AG09309 (cell line): ENCODE data around the gene ABAT.

ENCODE experiments used
- DNase-seq: peaks from one replicate; pipeline ENCODE4 v3.0.0-alpha.2; 2010; ENCODE audit warnings: low read depth
- H3K4me3 ChIP-seq: 2 replicates; pipeline ENCODE4 v1.5.1; 2011; ENCODE audit warnings: mild to moderate bottlenecking, low read depth, low read length, moderate library complexity; ENCODE audit not compliant: control insufficient read depth
- TF ChIP-seq, protein P1 (sequence below): IDR thresholded peaks from 2 replicates; pipeline ENCODE4 v1.5.1; 2011; ENCODE audit warnings: mild to moderate bottlenecking, low read depth, low read length, inconsistent platforms; ENCODE audit not compliant: insufficient read depth, control insufficient read depth; ENCODE audit errors: missing control alignments

Gene ABAT

DNA sequence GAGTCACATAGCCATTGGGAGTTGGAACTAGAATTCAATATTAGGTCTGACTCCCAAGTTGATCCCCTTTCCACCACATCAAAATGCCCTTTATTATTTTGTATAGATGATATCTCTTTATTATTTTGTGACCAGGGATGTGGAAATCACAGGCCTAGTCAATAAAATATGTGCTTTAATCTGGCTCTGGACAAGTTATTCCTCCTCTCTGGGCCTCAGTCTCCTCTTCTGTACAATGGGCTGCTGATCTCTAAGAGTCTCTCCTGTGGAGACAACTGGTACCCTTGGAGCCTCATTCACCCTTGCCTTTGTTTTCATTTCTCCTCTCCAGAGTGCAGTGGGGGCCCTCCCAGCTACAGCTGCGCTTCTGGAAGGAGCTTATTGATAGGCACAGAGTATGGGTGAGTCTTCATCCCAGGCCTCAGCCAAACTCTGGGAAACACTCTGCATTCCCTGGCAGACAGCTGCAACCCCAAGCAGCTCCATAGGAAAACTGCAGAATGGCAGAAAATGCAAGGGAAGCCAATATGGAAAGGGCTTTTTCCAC is 4.3 kb upstream of the ABAT start:
- TF ChIP-seq, protein P1, sequence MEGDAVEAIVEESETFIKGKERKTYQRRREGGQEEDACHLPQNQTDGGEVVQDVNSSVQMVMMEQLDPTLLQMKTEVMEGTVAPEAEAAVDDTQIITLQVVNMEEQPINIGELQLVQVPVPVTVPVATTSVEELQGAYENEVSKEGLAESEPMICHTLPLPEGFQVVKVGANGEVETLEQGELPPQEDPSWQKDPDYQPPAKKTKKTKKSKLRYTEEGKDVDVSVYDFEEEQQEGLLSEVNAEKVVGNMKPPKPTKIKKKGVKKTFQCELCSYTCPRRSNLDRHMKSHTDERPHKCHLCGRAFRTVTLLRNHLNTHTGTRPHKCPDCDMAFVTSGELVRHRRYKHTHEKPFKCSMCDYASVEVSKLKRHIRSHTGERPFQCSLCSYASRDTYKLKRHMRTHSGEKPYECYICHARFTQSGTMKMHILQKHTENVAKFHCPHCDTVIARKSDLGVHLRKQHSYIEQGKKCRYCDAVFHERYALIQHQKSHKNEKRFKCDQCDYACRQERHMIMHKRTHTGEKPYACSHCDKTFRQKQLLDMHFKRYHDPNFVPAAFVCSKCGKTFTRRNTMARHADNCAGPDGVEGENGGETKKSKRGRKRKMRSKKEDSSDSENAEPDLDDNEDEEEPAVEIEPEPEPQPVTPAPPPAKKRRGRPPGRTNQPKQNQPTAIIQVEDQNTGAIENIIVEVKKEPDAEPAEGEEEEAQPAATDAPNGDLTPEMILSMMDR, result no peak
- no peak overlapping the region for H3K4me3 ChIP-seq
- DNase-seq, result no peak

DNA sequence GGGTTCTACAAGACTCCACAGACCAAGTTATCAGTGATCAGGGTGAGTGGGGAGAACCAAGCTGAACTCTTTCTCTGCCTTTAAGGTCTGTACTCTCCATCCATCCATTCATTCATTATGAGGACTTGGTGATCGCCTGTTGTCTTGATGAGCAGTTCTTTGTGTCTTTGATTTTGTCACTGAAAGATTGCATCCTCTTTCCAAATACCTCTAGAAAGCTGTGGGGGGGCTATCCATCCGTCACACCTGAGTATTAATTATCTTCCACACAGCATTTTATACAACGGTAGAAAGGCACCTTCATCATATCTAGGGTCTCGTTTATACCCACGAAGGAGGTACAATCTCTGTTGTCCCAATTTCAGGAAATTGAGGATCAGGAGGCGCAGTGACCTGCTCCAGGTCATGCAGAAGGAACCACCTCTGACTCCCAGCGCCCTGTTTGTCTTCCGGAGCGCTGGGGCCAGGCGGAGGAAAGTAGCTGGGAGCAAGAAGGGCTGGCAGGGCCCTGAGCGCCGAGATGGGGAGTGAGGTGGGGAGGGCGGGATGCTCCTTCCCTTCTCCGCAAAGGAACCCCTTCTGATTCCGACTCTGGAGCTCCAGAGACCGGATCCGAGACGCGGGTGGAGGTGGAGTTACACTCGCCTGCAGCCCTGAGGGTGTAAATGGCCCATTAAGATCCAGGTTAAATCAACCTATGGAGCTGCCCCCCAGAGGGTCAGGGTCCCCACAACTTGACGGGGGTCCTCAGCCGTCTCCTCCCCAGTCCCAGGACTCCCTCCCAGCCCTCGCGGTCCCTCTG is 605 bp upstream of the ABAT start:
- no peak for DNase-seq
- peak overlapping the region; percentile 49 for H3K4me3 ChIP-seq

DNA sequence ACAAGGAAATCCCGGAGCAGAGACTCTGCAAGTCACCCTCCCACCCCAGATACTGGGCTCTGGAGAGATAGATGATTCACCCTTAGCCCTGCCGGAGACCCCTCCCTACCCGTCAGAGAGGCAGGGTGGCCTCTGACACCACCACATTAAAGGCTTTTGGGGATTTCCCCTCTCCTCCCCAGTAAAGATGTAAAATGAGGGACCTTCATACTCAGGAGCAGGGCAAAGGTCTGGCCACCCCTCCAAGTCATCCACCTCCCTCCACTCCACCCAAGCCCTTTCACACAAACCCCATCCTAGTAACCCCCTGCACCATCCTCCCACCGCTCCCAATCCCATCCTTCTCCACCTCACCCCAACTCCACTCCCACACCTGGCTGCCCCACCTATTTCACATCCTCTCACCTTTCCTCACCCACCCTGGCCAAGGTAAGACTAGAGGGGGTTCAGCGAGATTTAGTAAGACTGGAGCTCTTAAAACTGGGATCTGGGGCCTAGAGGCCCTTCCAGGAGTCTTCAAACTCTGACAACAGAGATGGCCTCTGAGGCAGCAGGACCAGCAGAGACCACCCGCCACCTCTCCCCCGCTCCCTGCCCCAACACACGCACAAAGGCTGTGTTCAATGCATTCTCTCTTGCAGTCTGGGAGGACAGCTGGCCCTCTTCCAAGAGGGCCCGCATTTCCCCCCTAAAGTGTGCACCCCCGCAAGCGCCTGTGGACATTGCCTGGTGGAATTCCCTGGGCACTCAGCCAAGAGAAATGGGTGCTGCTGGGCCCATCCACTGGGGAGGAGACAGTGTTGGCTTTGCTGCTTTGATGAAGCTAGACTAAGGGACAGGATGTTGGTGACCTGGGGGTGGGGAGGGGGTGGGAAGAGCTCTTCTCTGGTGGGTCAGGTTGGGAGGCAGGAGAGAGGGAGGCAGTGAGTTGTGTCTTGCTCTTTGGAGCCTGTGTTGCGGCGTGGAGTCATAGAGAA is 1.1 kb downstream of the ABAT start:
- no peak overlapping the region; the same call in 1 of the 2 replicates for H3K4me3 ChIP-seq
- no peak for DNase-seq
- TF ChIP-seq, protein P1, result no peak

More for the DNA sequence above, 605 bp upstream of the ABAT start:
- TF ChIP-seq, protein P1, result no peak

DNA sequence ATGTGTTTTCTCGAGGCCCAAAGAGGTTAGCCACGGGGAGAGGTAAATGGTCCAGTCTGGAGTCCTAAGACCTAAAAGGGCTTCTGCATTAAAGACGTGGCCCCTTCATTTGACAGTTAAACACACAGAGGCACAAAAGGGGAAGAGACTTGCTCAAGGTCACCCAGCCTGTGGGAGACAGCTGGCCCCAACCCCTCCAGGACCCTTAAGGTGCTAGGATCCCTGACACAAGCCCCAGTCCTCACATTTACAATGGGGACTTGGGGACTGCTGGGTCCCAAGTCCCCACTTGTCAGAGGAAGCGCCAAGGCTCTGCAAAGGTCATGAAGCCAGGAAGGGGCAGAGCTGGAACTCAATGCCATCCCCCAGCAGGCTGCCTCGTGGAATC is 1.7 kb downstream of the ABAT start:
- no peak for DNase-seq
- TF ChIP-seq, protein P1, result no peak
- H3K4me3 ChIP-seq, result no peak overlapping the region

DNA sequence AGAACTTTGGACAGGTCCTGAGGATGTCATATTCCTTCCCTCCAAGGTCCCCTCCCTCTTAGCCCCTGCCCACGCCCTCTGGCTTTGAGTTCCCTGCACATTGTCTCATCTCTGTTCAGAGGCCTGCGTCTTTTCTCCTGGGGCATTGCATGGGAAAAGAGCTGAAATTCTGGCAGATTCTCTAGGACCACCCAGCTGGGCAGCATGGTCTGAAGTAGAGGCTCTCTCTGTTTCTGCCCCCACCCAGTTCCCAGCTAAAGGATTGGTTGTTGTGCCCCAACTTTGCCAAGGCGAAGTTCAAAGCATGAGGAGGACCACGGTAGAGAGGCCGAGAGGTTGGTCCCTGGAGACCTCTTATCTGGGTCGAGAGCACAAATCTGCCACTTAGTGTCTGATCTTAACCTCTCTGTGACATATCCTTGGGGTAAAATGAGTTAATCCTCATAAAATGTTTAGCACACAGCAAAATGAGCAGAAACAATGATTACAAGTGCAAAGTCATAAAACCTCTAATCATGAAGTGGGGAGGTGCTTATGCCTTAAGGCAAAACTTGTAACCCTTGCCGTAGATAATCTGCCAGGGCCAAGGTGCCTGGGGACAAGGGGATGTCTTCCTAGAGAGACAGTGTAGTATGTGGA is 2.4 kb downstream of the ABAT start:
- DNase-seq, result no peak

More for the DNA sequence above, 2.4 kb downstream of the ABAT start:
- TF ChIP-seq, protein P1, result no peak
- H3K4me3 ChIP-seq, result no peak overlapping the region
